Measurements from ENCODE around the gene AP3M1. TPM values are rescaled to one million over a fixed set of nuclear protein-coding genes. Genes with fewer than 3 reads are reported as not detected.

AP3M1 gene
- polyA plus RNA-seq, 1 of the 3 experiments (the other 2 are of a cell fraction) = 17.7 TPM

GRCh38 chr10:74088722-74089121, 61.9 kb downstream of the AP3M1 start:
- no peak overlapping the region for H3K4me3 ChIP-seq (ENCODE audit: low read depth in 2 of 2, low read length in 1 of 2)
- 80% methylated on average over 3 of the region's 3 CpGs for WGBS (ENCODE audit: low lambda C conversion rate)
- peaks cover 17% of the 10 kb centered on the region for H3F3A ChIP-seq (replicated peaks; ENCODE audit: insufficient read depth)
- no peaks in the 10 kb centered on the region for H3K9me2 ChIP-seq
- H3K27ac ChIP-seq (ENCODE audit: low read depth in 2 of 2, low read length in 1 of 2) = no peak overlapping the region
- no peaks in the 10 kb centered on the region for H3K4me1 ChIP-seq (ENCODE audit: control insufficient read depth in 1 of 2, insufficient read depth in 2 of 2, low read depth in 1 of 2, low read length in 1 of 2)
- peaks cover 54 to 89% of the 10 kb centered on the region in 2 experiments for H3K36me3 ChIP-seq (replicated peaks in 1 of 2; ENCODE audit: control insufficient read depth in 1 of 2, insufficient read depth in 2 of 2, low read length in 1 of 2)
- no peaks in the 10 kb centered on the region for H3K9me3 ChIP-seq
- TF ChIP-seq USF1 (IDR thresholded peaks at IDR 0.05; ENCODE audit: borderline replicate concordance, low read depth) (no peak), EZH2phosphoT487 (IDR thresholded peaks at IDR 0.05; ENCODE audit: borderline replicate concordance, low read depth) (no peak), RAD21 (IDR thresholded peaks at IDR 0.05; ENCODE audit: low read length) (no peak), RCOR1 (IDR thresholded peaks at IDR 0.05; ENCODE audit: low read length) (no peak), FOXJ3 (CRISPR knock-in tag; IDR thresholded peaks at IDR 0.05) (no peak), FOSL2 (IDR thresholded peaks at IDR 0.05; ENCODE audit: borderline replicate concordance, low read depth) (no peak), TEAD4 (IDR thresholded peaks at IDR 0.05; ENCODE audit: borderline replicate concordance, insufficient read depth) (no peak), RXRA (IDR thresholded peaks at IDR 0.05; ENCODE audit: borderline replicate concordance, low read depth) (no peak), ELF1 (IDR thresholded peaks at IDR 0.05) (no peak), GATA2 (CRISPR knock-in tag; IDR thresholded peaks at IDR 0.05) (no peak), YY1 (IDR thresholded peaks at IDR 0.05; ENCODE audit: low read depth) (no peak), MXI1 (IDR thresholded peaks at IDR 0.05; ENCODE audit: low read depth, low read length) (no peak), POLR2AphosphoS5 (IDR thresholded peaks at IDR 0.05; ENCODE audit: low read depth, low read length) (no peak)
- TF ChIP-seq, protein P1, sequence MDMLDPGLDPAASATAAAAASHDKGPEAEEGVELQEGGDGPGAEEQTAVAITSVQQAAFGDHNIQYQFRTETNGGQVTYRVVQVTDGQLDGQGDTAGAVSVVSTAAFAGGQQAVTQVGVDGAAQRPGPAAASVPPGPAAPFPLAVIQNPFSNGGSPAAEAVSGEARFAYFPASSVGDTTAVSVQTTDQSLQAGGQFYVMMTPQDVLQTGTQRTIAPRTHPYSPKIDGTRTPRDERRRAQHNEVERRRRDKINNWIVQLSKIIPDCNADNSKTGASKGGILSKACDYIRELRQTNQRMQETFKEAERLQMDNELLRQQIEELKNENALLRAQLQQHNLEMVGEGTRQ (IDR thresholded peaks at IDR 0.05; ENCODE audit: borderline replicate concordance, low read depth, low read length) = no peak
- TF ChIP-seq, protein P2, sequence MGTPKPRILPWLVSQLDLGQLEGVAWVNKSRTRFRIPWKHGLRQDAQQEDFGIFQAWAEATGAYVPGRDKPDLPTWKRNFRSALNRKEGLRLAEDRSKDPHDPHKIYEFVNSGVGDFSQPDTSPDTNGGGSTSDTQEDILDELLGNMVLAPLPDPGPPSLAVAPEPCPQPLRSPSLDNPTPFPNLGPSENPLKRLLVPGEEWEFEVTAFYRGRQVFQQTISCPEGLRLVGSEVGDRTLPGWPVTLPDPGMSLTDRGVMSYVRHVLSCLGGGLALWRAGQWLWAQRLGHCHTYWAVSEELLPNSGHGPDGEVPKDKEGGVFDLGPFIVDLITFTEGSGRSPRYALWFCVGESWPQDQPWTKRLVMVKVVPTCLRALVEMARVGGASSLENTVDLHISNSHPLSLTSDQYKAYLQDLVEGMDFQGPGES (IDR thresholded peaks at IDR 0.05; ENCODE audit: low read depth, low read length) = no peak
- TF ChIP-seq, protein P3, sequence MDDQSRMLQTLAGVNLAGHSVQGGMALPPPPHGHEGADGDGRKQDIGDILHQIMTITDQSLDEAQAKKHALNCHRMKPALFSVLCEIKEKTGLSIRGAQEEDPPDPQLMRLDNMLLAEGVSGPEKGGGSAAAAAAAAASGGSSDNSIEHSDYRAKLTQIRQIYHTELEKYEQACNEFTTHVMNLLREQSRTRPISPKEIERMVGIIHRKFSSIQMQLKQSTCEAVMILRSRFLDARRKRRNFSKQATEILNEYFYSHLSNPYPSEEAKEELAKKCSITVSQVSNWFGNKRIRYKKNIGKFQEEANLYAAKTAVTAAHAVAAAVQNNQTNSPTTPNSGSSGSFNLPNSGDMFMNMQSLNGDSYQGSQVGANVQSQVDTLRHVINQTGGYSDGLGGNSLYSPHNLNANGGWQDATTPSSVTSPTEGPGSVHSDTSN (IDR thresholded peaks at IDR 0.05) = no peak
- CTCF ChIA-PET = interaction anchor here (1.2 kb wide), 1 partner anchor 203 kb away, joined by 4 read pairs; no protein-coding TSS in a partner anchor
- POLR2A ChIA-PET = no interaction called here
- DNase-seq = no peak
- no peak overlapping the region for H3K9ac ChIP-seq
- H4K20me1 ChIP-seq (ENCODE audit: insufficient read depth) = no peaks in the 10 kb centered on the region
- H3K4me2 ChIP-seq = no peak overlapping the region
- H3K79me2 ChIP-seq (ENCODE audit: insufficient read depth) = peaks cover 77% of the 10 kb centered on the region
- no peaks in the 10 kb centered on the region for H3K27me3 ChIP-seq (ENCODE audit: insufficient read depth)
- H2AFZ ChIP-seq (ENCODE audit: low read depth) = no peak overlapping the region
